Pancreas (tissue), 10 donors: ENCODE measurements around the gene IQCC. TPM values are rescaled to one million over a fixed set of nuclear protein-coding genes. Genes with fewer than 3 reads are reported as not detected.
A peak's percentile ranks its signal among the peaks of the same experiment; 100 is the strongest.

Source experiments
- ATAC-seq, 4 donors: fragments of 200-7000 bp; cut with Tn5 transposase; one replicate each; pipeline versions ENCODE4 v1.8.0 to v1.9.1; 2020; ENCODE audit warnings: mild to moderate bottlenecking in 4 of 4, moderate library complexity in 4 of 4
- DNase-seq, 6 donors: peaks; one replicate each; pipeline ENCODE4 v3.0.0-alpha.2; 2020
- FAIRE-seq: peaks from 2 replicates; lab custom pipeline; 2012; peaks lifted over from hg19 to GRCh38; lab: Jason Lieb, UNC
- H3K27ac ChIP-seq, 4 donors: fragments of 200-600 bp; sonication (generic); 1 replicate in 3 of 4; 2 replicates in 1 of 4; pipeline versions ENCODE4 v1.5.0 to v1.8.0; 2020
- H3K27me3 ChIP-seq, 4 donors: fragments of 200-600 bp; one replicate each; pipeline ENCODE4 v1.8.0; 2021
- H3K36me3 ChIP-seq, 3 donors: fragments of 200-600 bp; sonication (generic) in 1 of 3; one replicate each; pipeline versions ENCODE4 v1.5.0 to v1.8.0; 2020 to 2021
- H3K4me1 ChIP-seq, 3 donors: fragments of 200-600 bp; one replicate each; pipeline ENCODE4 v1.8.0; 2021
- H3K4me3 ChIP-seq, 4 donors: fragments of 200-600 bp; sonication (generic) in 2 of 4; one replicate each; pipeline versions ENCODE4 v1.5.0 to v1.8.0; 2020 to 2021
- H3K9me3 ChIP-seq, 4 donors: fragments of 200-600 bp; one replicate each; pipeline ENCODE4 v1.8.0; 2021
- CTCF ChIP-seq, 4 donors: fragments of 200-600 bp; sonication (generic) in 3 of 4; IDR thresholded peaks; one replicate each; pipeline versions ENCODE4 v1.5.0 to v1.8.0; 2021; ENCODE audit warnings: antibody characterized with exemption in 4 of 4
- WGBS, 2 donors: extraction: QIAGEN DNeasy Blood & Tissue Kit; methylation state at CpG; one replicate each; pipeline ENCODE4 v1.1.7; 2013; 5-methylcytosine and 5-hydroxymethylcytosine counted together
- intact Hi-C, 3 donors: fragments of 100-400 bp; cut with DNase I; formaldehyde crosslinking; loops; one replicate each; pipeline versions ENCODE4 v1.11.1 to v1.14.2; 2022
- polyA plus RNA-seq, 2 donors: library from polyadenylated mRNA; stranded (reverse); fragments of 200-250 nt; gene quantifications; one replicate each; pipeline ENCODE4 v1.2.3, GENCODE V29; 2013
- total RNA-seq, 6 donors: library from RNA; stranded (reverse); fragmentation: NEBNext Ultra II Directional in 4 of 6; extraction: Animal tissue kit (Norgen Biotek cat#: 25700) in 4 of 6; gene quantifications; one replicate each; pipeline versions ENCODE4 v1.2.1 to v1.2.4, GENCODE V29; 2021 to 2023
- donor health status: healthy with polysubstance abuse.
- donor health status: DM: no; HTN: no; CAD: no; lungs with moderate emphysema.
- donor health status: DM: no; HTN: no; CAD: no.
- donor health status: control.
- donor health status: control.
- donor health status: Bipolar disorder and iron deficiency.
- donor health status: DM: yes; HTN: yes; CAD: no.
- donor health status: DM: no; HTN: no; CAD: no.
- donor health status: DM: no; HTN: no; CAD: no.
- donor health status: DM: yes; HTN: yes; CAD: no.

Gene IQCC
- total and polyA plus RNA-seq, 8 donors, result 1.1 to 5.5 (median 1.5) TPM

- H3K9me3 ChIP-seq, result no peaks in the 10 kb centered on the region
- no peak for TF ChIP-seq CTCF (IDR thresholded peaks at IDR 0.05)
- 57 to 58% methylated on average over 9 of the region's 9 CpGs for WGBS, 2 donors
- no peak overlapping the region for H3K4me3 ChIP-seq
- FAIRE-seq, result no peak
- peak in 3 of 4 donors; percentile 13 to 18 (median 15) for ATAC-seq
- H3K36me3 ChIP-seq, result no peaks in the 10 kb centered on the region
- H3K27me3 ChIP-seq, result no peaks in the 10 kb centered on the region
- intact Hi-C loops, result no loop called here
- DNase-seq, result peak in 1 of 6 donors; percentile 64
- peak overlapping the region in 1 of 4 donors; percentile 37 for H3K27ac ChIP-seq
- peaks cover 0 to 5% (median 0%) of the 10 kb centered on the region in 3 donors for H3K4me1 ChIP-seq
These were observed 44.5 kb downstream of the IQCC start for GRCh38 chr1:32249831-32250525.

- Histone ChIP-seq H3K4me3 (no peak within 1 kb of the TSS), H3K4me1 (peaks cover 0 to 5% (median 0%) of the 10 kb centered on the region in 3 donors)
- no peak for DNase-seq
These were observed 45.6 kb downstream of the IQCC start, which contains the start of gene LCK for GRCh38 chr1:32250893-32251716. TSS of gene LCK (plus strand) at chr1:32251265. CDS start at chr1:32274330, 23,065 bp downstream.

DNA sequence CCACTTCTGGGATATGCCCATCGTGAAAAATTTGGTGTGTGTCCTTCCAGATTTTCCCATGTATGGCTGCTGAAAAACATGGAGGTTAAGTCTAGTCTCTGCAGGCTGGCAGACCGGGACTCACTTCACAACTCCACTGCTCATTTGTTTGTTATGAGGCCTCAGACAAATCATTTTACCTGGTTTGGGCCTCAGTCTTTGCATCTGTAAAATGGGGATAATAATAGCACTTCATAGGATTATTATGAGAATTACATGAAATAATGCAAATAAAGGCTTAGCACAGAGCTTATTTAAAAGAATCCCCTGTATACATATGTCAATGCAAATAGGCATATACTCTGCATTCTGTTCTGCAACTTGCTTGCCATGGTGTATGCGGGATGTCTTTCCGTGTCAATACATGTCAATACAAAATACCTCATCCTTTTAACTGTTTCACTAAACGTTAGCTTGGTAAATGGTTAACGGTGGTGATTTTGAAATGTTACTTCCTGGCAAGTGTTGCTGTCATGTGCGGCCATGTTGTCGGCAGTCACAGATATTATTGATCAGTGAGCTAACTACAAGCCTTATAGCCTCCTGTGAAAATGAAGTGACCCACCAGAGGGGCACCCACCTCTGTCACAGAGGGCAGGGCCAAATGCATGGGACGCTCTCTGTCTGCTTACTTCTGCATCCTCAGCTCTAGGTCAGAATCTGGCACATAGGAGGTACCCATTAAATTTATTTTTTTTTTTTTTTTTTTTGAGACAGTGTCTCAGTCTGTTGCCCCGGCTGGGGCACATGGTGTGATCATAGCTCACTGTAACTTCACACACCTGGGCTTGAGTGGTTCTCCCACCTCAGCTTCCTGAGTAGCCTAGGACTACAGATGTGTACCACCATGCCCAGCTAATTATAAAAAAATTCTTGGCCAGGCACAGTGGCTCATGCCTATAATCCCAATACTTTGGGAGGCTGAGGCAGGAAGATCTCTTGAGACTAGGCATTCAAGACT, 49.9 kb downstream of the IQCC start:
- ATAC-seq, result no peak
- no peak for DNase-seq
- Histone ChIP-seq H3K36me3 (no peaks in the 10 kb centered on the region), H3K27me3 (no peaks in the 10 kb centered on the region), H3K9me3 (no peaks in the 10 kb centered on the region), H3K4me1 (no peaks in the 10 kb centered on the region), H3K4me3 (no peak overlapping the region), H3K27ac (no peak overlapping the region)
- no peak for FAIRE-seq
- intact Hi-C loops, result no loop called here
- no peak for TF ChIP-seq CTCF (IDR thresholded peaks at IDR 0.05)
- WGBS, 2 donors, result 62 to 66% methylated on average over 10 of the region's 10 CpGs

More at GRCh38 chr1:32250893-32251716, 45.6 kb downstream of the IQCC start, which contains the start of gene LCK:
- TF ChIP-seq CTCF (IDR thresholded peaks at IDR 0.05), result no peak
- H3K27me3 ChIP-seq, result no peaks in the 10 kb centered on the region
- H3K36me3 ChIP-seq, result no peaks in the 10 kb centered on the region
- H3K27ac ChIP-seq, result no peak within 1 kb of the TSS
- no peak for FAIRE-seq
- WGBS, 2 donors, result 77 to 86% methylated on average over 25 of the region's 25 CpGs
- no peaks in the 10 kb centered on the region for H3K9me3 ChIP-seq
- no peak for ATAC-seq
- intact Hi-C loops, result no loop called here

- H3K36me3 ChIP-seq, result no peaks in the 10 kb centered on the region
- ATAC-seq (no peak), FAIRE-seq (no peak), DNase-seq (no peak)
- H3K27ac ChIP-seq, result no peak overlapping the region
- no peaks in the 10 kb centered on the region for H3K9me3 ChIP-seq
- H3K27me3 ChIP-seq, result no peaks in the 10 kb centered on the region
- TF ChIP-seq CTCF (IDR thresholded peaks at IDR 0.05), result no peak
- intact Hi-C loops, result no loop called here
- 71 to 73% methylated on average over 9 of the region's 9 CpGs for WGBS, 2 donors
- no peak overlapping the region for H3K4me3 ChIP-seq
- H3K4me1 ChIP-seq, result no peaks in the 10 kb centered on the region
These were observed 51.2 kb downstream of the IQCC start for GRCh38 chr1:32256473-32257226.
